Measurements from ENCODE around the gene SPAG9. TPM values are rescaled to one million over a fixed set of nuclear protein-coding genes. Genes with fewer than 3 reads are reported as not detected.

Gene SPAG9, protein sequence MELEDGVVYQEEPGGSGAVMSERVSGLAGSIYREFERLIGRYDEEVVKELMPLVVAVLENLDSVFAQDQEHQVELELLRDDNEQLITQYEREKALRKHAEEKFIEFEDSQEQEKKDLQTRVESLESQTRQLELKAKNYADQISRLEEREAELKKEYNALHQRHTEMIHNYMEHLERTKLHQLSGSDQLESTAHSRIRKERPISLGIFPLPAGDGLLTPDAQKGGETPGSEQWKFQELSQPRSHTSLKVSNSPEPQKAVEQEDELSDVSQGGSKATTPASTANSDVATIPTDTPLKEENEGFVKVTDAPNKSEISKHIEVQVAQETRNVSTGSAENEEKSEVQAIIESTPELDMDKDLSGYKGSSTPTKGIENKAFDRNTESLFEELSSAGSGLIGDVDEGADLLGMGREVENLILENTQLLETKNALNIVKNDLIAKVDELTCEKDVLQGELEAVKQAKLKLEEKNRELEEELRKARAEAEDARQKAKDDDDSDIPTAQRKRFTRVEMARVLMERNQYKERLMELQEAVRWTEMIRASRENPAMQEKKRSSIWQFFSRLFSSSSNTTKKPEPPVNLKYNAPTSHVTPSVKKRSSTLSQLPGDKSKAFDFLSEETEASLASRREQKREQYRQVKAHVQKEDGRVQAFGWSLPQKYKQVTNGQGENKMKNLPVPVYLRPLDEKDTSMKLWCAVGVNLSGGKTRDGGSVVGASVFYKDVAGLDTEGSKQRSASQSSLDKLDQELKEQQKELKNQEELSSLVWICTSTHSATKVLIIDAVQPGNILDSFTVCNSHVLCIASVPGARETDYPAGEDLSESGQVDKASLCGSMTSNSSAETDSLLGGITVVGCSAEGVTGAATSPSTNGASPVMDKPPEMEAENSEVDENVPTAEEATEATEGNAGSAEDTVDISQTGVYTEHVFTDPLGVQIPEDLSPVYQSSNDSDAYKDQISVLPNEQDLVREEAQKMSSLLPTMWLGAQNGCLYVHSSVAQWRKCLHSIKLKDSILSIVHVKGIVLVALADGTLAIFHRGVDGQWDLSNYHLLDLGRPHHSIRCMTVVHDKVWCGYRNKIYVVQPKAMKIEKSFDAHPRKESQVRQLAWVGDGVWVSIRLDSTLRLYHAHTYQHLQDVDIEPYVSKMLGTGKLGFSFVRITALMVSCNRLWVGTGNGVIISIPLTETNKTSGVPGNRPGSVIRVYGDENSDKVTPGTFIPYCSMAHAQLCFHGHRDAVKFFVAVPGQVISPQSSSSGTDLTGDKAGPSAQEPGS (N-terminal part only)
- 10 to 100 TPM; 35.2 to 49.7 (median 43.3) TPM for total RNA-seq
- long read RNA-seq, partial matches to known transcripts, result 1 of 2 reads
- long read RNA-seq, other reads (novel, unspliced or antisense), result 1 of 2 reads

DNA sequence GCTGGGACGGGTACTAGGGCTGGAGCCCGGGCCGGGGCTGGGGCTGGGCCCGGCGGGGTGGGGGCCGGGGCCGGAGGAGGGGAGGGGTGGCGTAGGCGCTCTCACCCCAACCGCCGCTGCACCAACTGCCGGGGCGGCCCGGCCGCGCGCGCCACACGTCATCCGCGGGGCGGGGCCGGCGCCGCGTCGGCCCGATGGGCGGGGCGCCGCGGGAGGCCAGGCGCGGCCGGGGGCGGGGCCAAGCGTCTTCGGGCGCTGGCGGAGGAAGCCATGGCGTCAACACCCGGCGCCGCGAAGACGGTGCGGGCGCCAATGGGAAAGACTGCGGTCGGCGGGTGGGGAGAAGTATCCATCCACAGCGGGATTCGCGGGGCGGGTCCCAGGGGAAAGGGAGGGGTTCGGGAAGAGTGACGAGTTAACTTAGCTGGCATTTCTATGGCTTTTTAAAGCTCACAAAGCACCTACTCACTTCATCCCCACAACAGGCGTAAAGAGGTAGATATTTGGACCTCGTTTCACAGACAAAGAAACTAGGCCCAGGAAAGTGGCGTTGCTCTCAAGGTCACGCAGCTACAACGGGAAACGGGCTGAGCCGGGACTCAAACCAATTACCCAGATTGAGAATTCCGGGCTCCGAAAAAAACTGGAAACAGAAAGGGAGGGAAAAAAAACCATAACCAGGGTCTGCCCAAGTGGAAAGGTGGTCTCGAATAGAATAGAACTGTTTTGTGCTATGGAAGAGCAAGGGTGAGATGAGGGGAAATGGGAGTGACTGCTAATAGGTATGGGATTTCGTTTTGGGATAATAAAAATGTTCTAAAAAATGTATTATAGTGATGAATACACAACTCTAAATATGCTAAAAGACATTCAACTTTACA, at the start of gene SPAG9:
Gene SPAG9, minus strand, starts transcription at position 130 of the 881 bp plus-strand sequence. CDS start 212 bp downstream, outside the sequence.
- TF ChIP-seq, protein P1, sequence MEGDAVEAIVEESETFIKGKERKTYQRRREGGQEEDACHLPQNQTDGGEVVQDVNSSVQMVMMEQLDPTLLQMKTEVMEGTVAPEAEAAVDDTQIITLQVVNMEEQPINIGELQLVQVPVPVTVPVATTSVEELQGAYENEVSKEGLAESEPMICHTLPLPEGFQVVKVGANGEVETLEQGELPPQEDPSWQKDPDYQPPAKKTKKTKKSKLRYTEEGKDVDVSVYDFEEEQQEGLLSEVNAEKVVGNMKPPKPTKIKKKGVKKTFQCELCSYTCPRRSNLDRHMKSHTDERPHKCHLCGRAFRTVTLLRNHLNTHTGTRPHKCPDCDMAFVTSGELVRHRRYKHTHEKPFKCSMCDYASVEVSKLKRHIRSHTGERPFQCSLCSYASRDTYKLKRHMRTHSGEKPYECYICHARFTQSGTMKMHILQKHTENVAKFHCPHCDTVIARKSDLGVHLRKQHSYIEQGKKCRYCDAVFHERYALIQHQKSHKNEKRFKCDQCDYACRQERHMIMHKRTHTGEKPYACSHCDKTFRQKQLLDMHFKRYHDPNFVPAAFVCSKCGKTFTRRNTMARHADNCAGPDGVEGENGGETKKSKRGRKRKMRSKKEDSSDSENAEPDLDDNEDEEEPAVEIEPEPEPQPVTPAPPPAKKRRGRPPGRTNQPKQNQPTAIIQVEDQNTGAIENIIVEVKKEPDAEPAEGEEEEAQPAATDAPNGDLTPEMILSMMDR (IDR thresholded peaks at IDR 0.05), result no peak
- peak; percentile 76 for TF ChIP-seq POLR2A (IDR thresholded peaks at IDR 0.05)
- Histone ChIP-seq H3K27me3 (no peaks in the 10 kb centered on the region), H3K9me3 (no peaks in the 10 kb centered on the region), H3K27ac (peak within 1 kb of the TSS; percentile 96 to 99 (median 98)), H3K4me1 (peaks cover 0 to 39% (median 13%) of the 10 kb centered on the region in 4 donors), H3K4me3 (peak within 1 kb of the TSS; percentile 87 to 98 (median 95)), H3K36me3 (no peaks in the 10 kb centered on the region)
- 1% methylated on average over 17 of the region's 68 CpGs for WGBS (ENCODE audit: insufficient coverage, low coverage, low lambda C conversion rate, missing lambda C conversion rate)
- peak; percentile 96 to 97 (median 97) for DNase-seq
- intact Hi-C loops (cut with DNase I), result no loop called here
- ATAC-seq, result peak; percentile 72 to 84 (median 79)

DNA sequence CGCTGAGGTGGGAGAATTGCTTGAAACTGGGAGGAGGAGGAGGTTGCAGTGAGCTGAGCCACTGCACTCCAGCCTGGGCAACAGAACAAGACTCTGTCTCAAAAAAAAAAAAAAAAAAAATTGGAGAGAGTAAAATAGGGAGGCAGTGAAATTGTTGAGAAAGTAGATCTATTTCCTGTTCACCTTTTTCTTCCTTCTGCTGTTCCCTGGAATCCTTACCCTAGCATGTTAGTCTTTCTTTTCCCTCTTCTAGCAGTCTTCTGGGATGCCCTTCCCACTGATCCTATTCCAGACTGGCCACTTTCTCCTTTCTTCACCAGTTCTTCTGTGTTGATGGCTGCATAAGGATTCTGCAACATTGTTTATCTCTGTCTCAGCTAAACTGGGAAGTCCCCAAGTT, 48.7 kb upstream of the SPAG9 start:
- Histone ChIP-seq H3K4me3 (no peak overlapping the region), H3K4me1 (peaks cover 0 to 10% (median 4%) of the 10 kb centered on the region in 4 donors), H3K9me3 (no peaks in the 10 kb centered on the region), H3K36me3 (peaks cover 0 to 33% (median 12%) of the 10 kb centered on the region in 4 donors), H3K27me3 (no peaks in the 10 kb centered on the region), H3K27ac (no peak overlapping the region)
- no CpG with 5 or more reads among the region's 1 CpG for WGBS (ENCODE audit: insufficient coverage, low coverage, low lambda C conversion rate, missing lambda C conversion rate)
- DNase-seq (no peak), ATAC-seq (no peak)
- intact Hi-C loops (cut with DNase I), result no loop called here
- TF ChIP-seq, protein P1 (IDR thresholded peaks at IDR 0.05), result no peak

DNA sequence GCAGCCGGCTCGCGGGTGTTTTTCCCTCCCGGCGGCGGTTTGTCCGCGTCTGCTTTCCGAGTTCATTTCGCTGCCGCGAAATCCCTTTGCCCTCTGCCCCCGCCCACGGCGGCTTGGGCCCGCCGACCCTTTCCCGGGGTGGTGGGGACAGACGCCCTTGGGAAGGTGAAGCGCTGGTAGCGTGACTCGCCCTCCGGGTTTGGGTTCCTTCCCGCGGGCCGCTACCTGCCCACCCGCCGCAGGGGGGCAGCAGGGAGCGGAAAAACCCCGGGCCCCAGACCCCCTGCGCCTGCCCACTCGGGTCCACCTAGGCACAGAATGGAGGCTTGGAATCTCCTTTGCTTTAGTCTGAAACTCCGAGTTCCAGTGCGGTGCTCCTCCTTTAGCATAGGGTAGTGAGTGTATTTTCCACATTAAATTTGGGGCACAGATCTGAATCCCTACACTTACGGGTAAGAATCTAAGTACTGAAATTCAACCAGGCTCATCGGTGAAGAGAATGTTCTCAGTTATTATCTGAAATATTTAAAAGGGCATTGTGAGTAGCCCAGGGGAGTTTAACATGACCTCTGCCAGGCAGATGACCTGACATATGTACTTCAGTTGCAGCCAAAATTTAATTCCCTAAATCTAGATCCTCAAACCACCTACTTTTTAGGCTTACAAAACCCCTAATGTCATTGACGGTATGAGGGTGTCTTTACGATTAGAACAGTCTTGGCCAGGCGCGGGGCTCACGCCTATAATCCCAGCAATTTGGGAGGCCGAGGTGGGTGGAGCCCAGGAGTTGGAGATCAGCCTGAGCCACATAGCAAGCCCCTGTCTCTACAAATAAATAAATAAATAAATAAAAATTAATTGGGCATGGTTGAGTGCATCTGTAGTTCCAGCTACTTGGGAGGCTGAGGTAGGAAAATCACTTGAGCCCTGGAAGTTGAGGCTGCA, 46.6 kb upstream of the SPAG9 start:
- peaks cover 0 to 10% (median 4%) of the 10 kb centered on the region in 4 donors for H3K4me1 ChIP-seq

More for the DNA sequence above, 46.6 kb upstream of the SPAG9 start:
- DNase-seq (peak; percentile 64 to 72 (median 65)), ATAC-seq (peak; percentile 62 to 66 (median 64))
- H3K27ac ChIP-seq, result peak overlapping the region; percentile 79 to 86 (median 82)
- peaks cover 0 to 30% (median 12%) of the 10 kb centered on the region in 4 donors for H3K36me3 ChIP-seq
- peak overlapping the region; percentile 93 to 99 (median 99) for H3K4me3 ChIP-seq
- TF ChIP-seq, protein P1 (IDR thresholded peaks at IDR 0.05), result peak; percentile 55 to 80 (median 70)
- TF ChIP-seq POLR2A (IDR thresholded peaks at IDR 0.05), result no peak
- no peaks in the 10 kb centered on the region for H3K27me3 ChIP-seq
- no peaks in the 10 kb centered on the region for H3K9me3 ChIP-seq
- WGBS (ENCODE audit: insufficient coverage, low coverage, low lambda C conversion rate, missing lambda C conversion rate), result 63% methylated on average over 10 of the region's 42 CpGs
- intact Hi-C loops (cut with DNase I), result no loop called here
